ENCODE data around the gene TBC1D26. TPM values are rescaled to one million over a fixed set of nuclear protein-coding genes. Genes with fewer than 3 reads are reported as not detected.
"Not testable (repeated sequence)": the region's sequence is repeated elsewhere in the genome, so short reads cannot be mapped to it uniquely, and the experiment has no call there.

Gene TBC1D26
- total RNA-seq, 2 donors from 2014 or later = 6.0 TPM; not detected in 1

DNA sequence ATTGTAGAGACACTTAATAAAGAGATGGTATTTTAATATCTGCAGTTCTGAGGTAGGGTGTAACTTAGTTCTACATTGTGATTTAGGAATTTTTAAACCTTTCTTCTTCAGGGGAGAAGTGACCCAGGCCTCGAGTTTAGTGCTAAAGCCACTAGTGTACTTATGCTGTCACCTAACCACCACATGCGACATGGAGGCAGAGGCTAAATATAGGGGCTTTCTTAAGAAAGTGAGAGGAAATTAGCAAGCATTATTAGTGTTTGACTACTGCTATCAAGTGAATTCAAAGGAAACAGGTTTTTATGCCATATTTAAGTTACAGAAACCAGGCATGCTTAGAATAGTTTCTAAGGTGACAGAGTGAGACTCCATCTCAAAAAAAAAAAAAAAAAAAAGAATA, 56.3 kb downstream of the TBC1D26 start:
- H3K27ac ChIP-seq; DNase-seq (ENCODE audit: low spot score); H3K4me3 ChIP-seq; H3K4me1 ChIP-seq (replicated peaks); H3K27me3 ChIP-seq (replicated peaks; ENCODE audit: insufficient read depth); H3K36me3 ChIP-seq; intact Hi-C loops (cut with DNase I); H3K9me3 ChIP-seq: not testable (repeated sequence)
- WGBS = no CpG with 5 or more reads among the region's 2 CpGs

Small RNA genes lying within 50 kb of the gene (small RNA-seq; reads per million reads assigned to genes)
- 0 reads per million in 2 donors for gene AC015922.1
- 0 reads per million in 2 donors for gene RNA5SP436

Other genes with a start within 250 kb of the TBC1D26 start
- gene TVP23C, start 168.8 kb upstream of the TBC1D26 start, total RNA-seq = 10 to 100 TPM; 16.9 to 19.4 TPM
- gene FBXW10B, start 112.6 kb upstream of the TBC1D26 start, total RNA-seq = 1 to 10 TPM in 1 of 2 donors, not detected in 1; 5.1 TPM
- gene TRIM16, start 48.0 kb upstream of the TBC1D26 start, total RNA-seq = 10 to 100 TPM; 19.7 to 72.2 TPM
- 10 to 100 TPM; 19.4 to 46.9 TPM for gene ZNF286A, start 32.5 kb upstream of the TBC1D26 start, total RNA-seq
- gene ADORA2B, start 212.8 kb downstream of the TBC1D26 start, total RNA-seq = 10 to 100 TPM in 1 of 2 donors, 1 to 10 TPM in 1; 1.3 to 14.6 TPM